ENCODE measurements around the gene ACOX1.

DNA sequence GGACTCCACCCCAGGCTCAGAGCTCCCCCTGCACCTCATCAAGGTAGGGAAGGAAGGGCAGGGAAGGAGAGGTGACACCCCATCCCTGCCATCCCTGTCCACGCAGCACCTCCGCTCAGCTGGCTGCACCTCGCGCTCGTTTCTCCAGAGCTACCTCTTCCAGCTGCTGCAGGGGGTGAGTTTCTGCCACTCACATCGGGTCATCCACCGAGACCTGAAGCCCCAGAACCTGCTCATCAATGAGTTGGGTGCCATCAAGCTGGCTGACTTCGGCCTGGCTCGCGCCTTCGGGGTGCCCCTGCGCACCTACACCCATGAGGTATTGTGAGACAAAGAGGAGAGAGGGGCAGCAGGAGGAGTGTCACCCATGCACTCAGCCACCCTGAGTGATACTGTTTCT lies 23.1 kb upstream of the ACOX1 start:
- TF ChIP-seq, protein P1, sequence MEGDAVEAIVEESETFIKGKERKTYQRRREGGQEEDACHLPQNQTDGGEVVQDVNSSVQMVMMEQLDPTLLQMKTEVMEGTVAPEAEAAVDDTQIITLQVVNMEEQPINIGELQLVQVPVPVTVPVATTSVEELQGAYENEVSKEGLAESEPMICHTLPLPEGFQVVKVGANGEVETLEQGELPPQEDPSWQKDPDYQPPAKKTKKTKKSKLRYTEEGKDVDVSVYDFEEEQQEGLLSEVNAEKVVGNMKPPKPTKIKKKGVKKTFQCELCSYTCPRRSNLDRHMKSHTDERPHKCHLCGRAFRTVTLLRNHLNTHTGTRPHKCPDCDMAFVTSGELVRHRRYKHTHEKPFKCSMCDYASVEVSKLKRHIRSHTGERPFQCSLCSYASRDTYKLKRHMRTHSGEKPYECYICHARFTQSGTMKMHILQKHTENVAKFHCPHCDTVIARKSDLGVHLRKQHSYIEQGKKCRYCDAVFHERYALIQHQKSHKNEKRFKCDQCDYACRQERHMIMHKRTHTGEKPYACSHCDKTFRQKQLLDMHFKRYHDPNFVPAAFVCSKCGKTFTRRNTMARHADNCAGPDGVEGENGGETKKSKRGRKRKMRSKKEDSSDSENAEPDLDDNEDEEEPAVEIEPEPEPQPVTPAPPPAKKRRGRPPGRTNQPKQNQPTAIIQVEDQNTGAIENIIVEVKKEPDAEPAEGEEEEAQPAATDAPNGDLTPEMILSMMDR (IDR thresholded peaks at IDR 0.05; ENCODE audit: insufficient read depth, low read length): no peak
- no peak for TF ChIP-seq SPI1 (IDR thresholded peaks at IDR 0.05; ENCODE audit: borderline replicate concordance, low read depth)
- TF ChIP-seq REST (IDR thresholded peaks at IDR 0.05; ENCODE audit: insufficient replicate concordance, low read depth): no peak

Data from HL-60 (cell line).